HCT116 (cell line): ENCODE measurements around the gene AXIN1. TPM values are rescaled to one million over a fixed set of nuclear protein-coding genes. Genes with fewer than 3 reads are reported as not detected.

ENCODE experiments used
- ATAC-seq: fragments of 200-7000 bp; cut with Tn5 transposase; 2 replicates; pipeline ENCODE4 v1.9.1; 2020; ENCODE audit warnings: mild to moderate bottlenecking, moderate library complexity
- BruUV-seq: library from RNA; stranded (reverse); fragments of 400-500 nt; replicated peaks from 2 replicates; lab custom pipeline; 2021; lab: Mats Ljungman, UMichigan
- CTCF ChIA-PET: fragments of 300-600 bp; sonication (Branson Sonifier 250); formaldehyde crosslinking; loops from one replicate; lab custom pipeline; 2021; ENCODE audit warnings: antibody characterized with exemption; lab: Charles Lee
- POLR2A ChIA-PET: fragments of 300-600, 350-600 bp; sonication (Branson Sonifier 250); formaldehyde crosslinking; loops from one replicate; lab custom pipeline; 2021; ENCODE audit warnings: antibody characterized with exemption; lab: Charles Lee
- RAD21 ChIA-PET, 2 experiments: fragments of 300-600 bp; sonication (Branson Sonifier 250); formaldehyde crosslinking; loops; one replicate each; lab custom pipeline; 2023; ENCODE audit warnings: low total read pairs in 2 of 2; ENCODE audit not compliant: uncharacterized antibody in 2 of 2, unreplicated experiment in 2 of 2, low non-redundant PET in 1 of 2; lab: Charles Lee
- DNase-seq: peaks from one replicate; pipeline ENCODE4 v3.0.0-alpha.2; 2010; ENCODE audit warnings: low read depth, low spot score
- H2AFZ ChIP-seq: fragments of 200-600 bp; shearing (Covaris generic), sonication (generic); 2 replicates; pipeline ENCODE4 v1.6.1; 2017; ENCODE audit warnings: low read depth, mixed run types, mixed read lengths, antibody characterized with exemption, low read length; ENCODE audit not compliant: poor library complexity, severe bottlenecking
- H3K27ac ChIP-seq: 2 replicates; pipeline ENCODE4 v1.5.1; 2012; ENCODE audit warnings: low read depth, low read length
- H3K27me3 ChIP-seq: fragments of 200-600 bp; sonication (generic); 2 replicates; pipeline ENCODE4 v1.6.1; 2016; ENCODE audit warnings: mixed run types, low read length, mixed read lengths; ENCODE audit not compliant: insufficient read depth
- H3K36me3 ChIP-seq, 2 experiments: fragments of 200-500 bp in 1 of 2; fragments of 200-600 bp in 1 of 2; sonication (Bioruptor generic) in 1 of 2; sonication (generic) in 1 of 2; 2 replicates each; pipeline versions ENCODE4 v1.5.1 to v1.6.1; 2014 to 2016; ENCODE audit warnings: low read length in 2 of 2, inconsistent platforms in 1 of 2, mixed read lengths in 1 of 2, mixed run types in 1 of 2; ENCODE audit not compliant: insufficient read depth in 2 of 2, control insufficient read depth in 1 of 2
- H3K4me1 ChIP-seq, 2 experiments: fragments of 200-600 bp in 1 of 2; sonication (generic) in 1 of 2; 2 replicates each; pipeline versions ENCODE4 v1.5.1 to v1.6.1; 2012 to 2017; ENCODE audit warnings: low read length in 2 of 2, inconsistent platforms in 1 of 2, mild to moderate bottlenecking in 1 of 2, mixed read lengths in 1 of 2, mixed run types in 1 of 2, moderate library complexity in 1 of 2; ENCODE audit not compliant: insufficient read depth in 2 of 2, control insufficient read depth in 1 of 2
- H3K4me2 ChIP-seq: fragments of 200-600 bp; sonication (generic); 2 replicates; pipeline ENCODE4 v1.6.1; 2017; ENCODE audit warnings: mixed run types, low read length, mixed read lengths
- H3K4me3 ChIP-seq, 2 experiments: fragments of 200-600 bp in 1 of 2; sonication (generic) in 1 of 2; replicated peaks in 1 of 2; 2 replicates each; pipeline ENCODE4 v1.5.1; 2011 to 2016; ENCODE audit warnings: low read length in 2 of 2, control low read depth in 1 of 2, low read depth in 1 of 2, mild to moderate bottlenecking in 1 of 2, mixed read lengths in 1 of 2, mixed run types in 1 of 2
- H3K79me2 ChIP-seq: fragments of 200-600 bp; sonication (generic); 2 replicates; pipeline ENCODE4 v1.6.1; 2017; ENCODE audit warnings: mild to moderate bottlenecking, mixed run types, low read length, moderate library complexity, mixed read lengths; ENCODE audit not compliant: insufficient read depth
- H3K9ac ChIP-seq: fragments of 200-600 bp; sonication (generic); 2 replicates; pipeline ENCODE4 v1.6.1; 2016; ENCODE audit warnings: low read length, mixed read lengths
- H3K9me2 ChIP-seq: fragments of 200-600 bp; sonication (generic), shearing (Covaris generic); 2 replicates; pipeline ENCODE4 v1.6.1; 2017; ENCODE audit warnings: mixed run types, mild to moderate bottlenecking, moderate library complexity; ENCODE audit not compliant: insufficient read depth
- H3K9me3 ChIP-seq, 2 experiments: fragments of 200-500 bp in 1 of 2; fragments of 200-600 bp in 1 of 2; sonication (Bioruptor generic) in 1 of 2; sonication (generic) in 1 of 2; 2 replicates each; pipeline ENCODE4 v1.6.1; 2014 to 2017; ENCODE audit warnings: low read length in 2 of 2, mixed read lengths in 2 of 2, inconsistent platforms in 1 of 2, low read depth in 1 of 2, mild to moderate bottlenecking in 1 of 2, mixed run types in 1 of 2, moderate library complexity in 1 of 2; ENCODE audit not compliant: control insufficient read depth in 1 of 2, insufficient read depth in 1 of 2
- H4K20me1 ChIP-seq: fragments of 200-600 bp; sonication (generic), shearing (Covaris generic); 2 replicates; pipeline ENCODE4 v1.6.1; 2017; ENCODE audit warnings: mixed run types, mild to moderate bottlenecking, moderate library complexity; ENCODE audit not compliant: insufficient read depth
- CBX3 ChIP-seq: IDR thresholded peaks from 2 replicates; pipeline ENCODE4 v1.6.1; 2012; ENCODE audit warnings: low read depth
- EGR1 ChIP-seq: IDR thresholded peaks from 2 replicates; pipeline ENCODE4 v1.6.1; 2012; ENCODE audit warnings: low read depth
- ELF1 ChIP-seq: IDR thresholded peaks from 2 replicates; pipeline ENCODE4 v1.6.1; 2012; ENCODE audit warnings: low read depth, borderline replicate concordance
- EZH2 ChIP-seq: fragments of 200-600 bp; sonication (generic); IDR thresholded peaks from 2 replicates; pipeline ENCODE4 v1.6.1; 2017; ENCODE audit warnings: antibody characterized with exemption, mixed run types
- EZH2phosphoT487 ChIP-seq: fragments of 200-600 bp; IDR thresholded peaks from 2 replicates; pipeline ENCODE4 v1.6.1; 2018; ENCODE audit warnings: antibody characterized with exemption, borderline replicate concordance
- FOSL1 ChIP-seq: IDR thresholded peaks from 2 replicates; pipeline ENCODE4 v1.6.1; 2012; ENCODE audit warnings: low read depth
- JUND ChIP-seq: IDR thresholded peaks from 2 replicates; pipeline ENCODE4 v1.6.1; 2012
- POLR2A ChIP-seq: IDR thresholded peaks from 2 replicates; pipeline ENCODE4 v1.7.0; 2011; ENCODE audit warnings: borderline replicate concordance; ENCODE audit not compliant: insufficient read depth, insufficient read length; ENCODE audit errors: extremely low read depth
- POLR2AphosphoS5 ChIP-seq: IDR thresholded peaks from 2 replicates; pipeline ENCODE4 v1.6.1; 2011; ENCODE audit warnings: mild to moderate bottlenecking, low read depth, low read length, moderate library complexity
- RAD21 ChIP-seq: IDR thresholded peaks from 2 replicates; pipeline ENCODE4 v1.6.1; 2012; ENCODE audit warnings: low read depth, mild to moderate bottlenecking
- SIN3A ChIP-seq: IDR thresholded peaks from 2 replicates; pipeline ENCODE4 v1.6.1; 2012; ENCODE audit warnings: low read depth
- SP1 ChIP-seq: IDR thresholded peaks from 2 replicates; pipeline ENCODE4 v1.6.1; 2012; ENCODE audit warnings: low read depth
- TCF7L2 ChIP-seq: IDR thresholded peaks from 2 replicates; pipeline ENCODE4 v1.7.0; 2011; ENCODE audit warnings: borderline replicate concordance, inconsistent platforms; ENCODE audit not compliant: insufficient read depth, insufficient read length; ENCODE audit errors: extremely low read depth
- YY1 ChIP-seq: IDR thresholded peaks from 2 replicates; pipeline ENCODE4 v1.6.1; 2011; ENCODE audit warnings: low read length, low read depth, moderate library complexity, mild to moderate bottlenecking; ENCODE audit not compliant: insufficient replicate concordance; ENCODE audit errors: extremely low read depth
- ZFX ChIP-seq: fragments of 450-650 bp; IDR thresholded peaks from 2 replicates; pipeline ENCODE4 v1.6.1; 2017
- ZNF274 ChIP-seq: fragments of 200-500 bp; sonication (Bioruptor generic); IDR thresholded peaks from 2 replicates; pipeline ENCODE4 v1.6.1; 2014; ENCODE audit warnings: mild to moderate bottlenecking, low read depth, low read length, inconsistent platforms
- intact Hi-C: fragments of 100-400 bp; cut with micrococcal nuclease; formaldehyde crosslinking; loops from 2 replicates; pipeline ENCODE4 v1.10.0; 2022
- total RNA-seq: library from RNA; stranded (reverse); gene quantifications from one replicate; pipeline ENCODE4 v1.2.1, GENCODE V29; 2021; ENCODE audit not compliant: unreplicated experiment
- TF ChIP-seq, protein P1 (sequence below): IDR thresholded peaks from 2 replicates; pipeline ENCODE4 v1.6.1; 2011; ENCODE audit warnings: mild to moderate bottlenecking, low read length, moderate library complexity; ENCODE audit not compliant: insufficient replicate concordance; ENCODE audit errors: extremely low read depth
- TF ChIP-seq, protein P2 (sequence below): IDR thresholded peaks from 2 replicates; pipeline ENCODE4 v1.6.1; 2012
- TF ChIP-seq, protein P3 (sequence below): IDR thresholded peaks from 2 replicates; pipeline ENCODE4 v1.6.1; 2012
- TF ChIP-seq, protein P4 (sequence below): IDR thresholded peaks from 2 replicates; pipeline ENCODE4 v1.6.1; 2012; ENCODE audit warnings: low read depth

AXIN1 gene
- total RNA-seq, 1 experiment from 2014 or later: 20.2 TPM

DNA sequence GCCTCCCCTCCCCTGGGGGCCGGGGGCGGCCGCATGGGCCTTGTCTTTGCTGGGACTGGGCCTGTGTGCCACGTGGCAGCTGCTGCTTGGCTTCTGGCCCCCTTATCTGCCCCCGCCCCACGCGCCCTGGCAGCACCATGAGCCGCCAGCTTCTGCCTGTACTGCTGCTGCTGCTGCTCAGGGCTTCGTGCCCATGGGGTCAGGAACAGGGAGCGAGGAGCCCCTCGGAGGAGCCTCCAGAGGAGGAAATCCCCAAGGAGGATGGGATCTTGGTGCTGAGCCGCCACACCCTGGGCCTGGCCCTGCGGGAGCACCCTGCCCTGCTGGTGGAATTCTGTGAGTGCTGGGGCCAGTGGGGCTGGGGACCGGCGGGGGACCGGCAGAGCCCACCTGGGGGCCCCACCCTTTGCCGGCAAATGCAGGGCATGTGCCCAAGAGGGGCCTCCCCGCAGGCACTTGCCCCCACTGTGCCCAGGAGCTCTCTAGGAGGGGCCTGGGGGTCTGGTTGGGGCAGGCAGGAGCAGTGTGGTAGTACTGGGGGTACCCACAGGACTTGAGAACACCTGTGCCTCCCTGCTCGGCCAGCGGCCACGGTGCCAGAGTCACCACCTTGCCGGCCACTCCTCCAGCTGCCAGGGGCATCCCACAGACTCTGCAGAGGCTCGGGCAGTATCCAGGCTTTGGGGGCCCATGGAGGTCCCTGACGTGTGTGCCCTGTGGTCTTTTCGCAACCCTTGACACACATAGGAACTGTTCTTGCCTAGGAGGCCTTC, 69.3 kb downstream of the AXIN1 start, which contains the start of gene PDIA2 (continued):
- TF ChIP-seq EZH2 (no peak), YY1 (no peak)

DNA sequence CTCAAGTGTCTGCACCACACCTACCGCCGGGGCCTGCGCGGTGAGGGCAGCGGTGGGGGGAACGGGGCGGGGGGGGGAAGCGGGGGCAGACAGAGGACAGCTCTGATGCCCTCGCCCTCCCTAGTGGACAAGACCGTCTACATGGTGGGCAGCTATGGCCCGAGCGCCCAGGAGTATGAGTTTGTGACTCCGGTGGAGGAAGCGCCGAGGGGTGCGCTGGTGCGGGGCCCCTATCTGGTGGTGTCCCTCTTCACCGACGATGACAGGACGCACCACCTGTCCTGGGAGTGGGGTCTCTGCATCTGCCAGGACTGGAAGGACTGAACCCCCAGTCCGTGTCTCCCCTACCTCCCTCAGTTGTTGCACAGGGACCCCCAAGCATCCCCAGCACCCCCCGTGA, 70.0 kb downstream of the AXIN1 start:
- no TSS peak for BruUV-seq
- CTCF ChIA-PET: no interaction called here

More for the DNA sequence above, 70.0 kb downstream of the AXIN1 start:
- Histone ChIP-seq H3K27me3 (no peaks in the 10 kb centered on the region), H3K36me3 (no peaks in the 10 kb centered on the region), H3K4me3 (no peak overlapping the region), H4K20me1 (no peaks in the 10 kb centered on the region), H3K9me2 (no peaks in the 10 kb centered on the region), H3K4me2 (no peak overlapping the region), H3K4me1 (no peaks in the 10 kb centered on the region), H3K9ac (no peak overlapping the region), H3K27ac (no peak overlapping the region), H3K9me3 (no peaks in the 10 kb centered on the region), H2AFZ (no peak overlapping the region), H3K79me2 (no peaks in the 10 kb centered on the region)
- ChIA-PET RAD21 (no interaction called here), POLR2A (no interaction called here)
- DNase-seq (no peak), ATAC-seq (no peak)
- TF ChIP-seq ZNF274 (no peak), JUND (no peak), ZFX (no peak), SIN3A (no peak), RAD21 (no peak), ELF1 (no peak), TCF7L2 (no peak), CBX3 (no peak), SP1 (no peak), EZH2phosphoT487 (no peak), POLR2A (no peak), POLR2AphosphoS5 (no peak), FOSL1 (no peak), EZH2 (no peak), EGR1 (no peak), YY1 (no peak)
- TF ChIP-seq, protein P1, sequence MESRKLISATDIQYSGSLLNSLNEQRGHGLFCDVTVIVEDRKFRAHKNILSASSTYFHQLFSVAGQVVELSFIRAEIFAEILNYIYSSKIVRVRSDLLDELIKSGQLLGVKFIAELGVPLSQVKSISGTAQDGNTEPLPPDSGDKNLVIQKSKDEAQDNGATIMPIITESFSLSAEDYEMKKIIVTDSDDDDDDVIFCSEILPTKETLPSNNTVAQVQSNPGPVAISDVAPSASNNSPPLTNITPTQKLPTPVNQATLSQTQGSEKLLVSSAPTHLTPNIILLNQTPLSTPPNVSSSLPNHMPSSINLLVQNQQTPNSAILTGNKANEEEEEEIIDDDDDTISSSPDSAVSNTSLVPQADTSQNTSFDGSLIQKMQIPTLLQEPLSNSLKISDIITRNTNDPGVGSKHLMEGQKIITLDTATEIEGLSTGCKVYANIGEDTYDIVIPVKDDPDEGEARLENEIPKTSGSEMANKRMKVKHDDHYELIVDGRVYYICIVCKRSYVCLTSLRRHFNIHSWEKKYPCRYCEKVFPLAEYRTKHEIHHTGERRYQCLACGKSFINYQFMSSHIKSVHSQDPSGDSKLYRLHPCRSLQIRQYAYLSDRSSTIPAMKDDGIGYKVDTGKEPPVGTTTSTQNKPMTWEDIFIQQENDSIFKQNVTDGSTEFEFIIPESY: no peak
- TF ChIP-seq, protein P2, sequence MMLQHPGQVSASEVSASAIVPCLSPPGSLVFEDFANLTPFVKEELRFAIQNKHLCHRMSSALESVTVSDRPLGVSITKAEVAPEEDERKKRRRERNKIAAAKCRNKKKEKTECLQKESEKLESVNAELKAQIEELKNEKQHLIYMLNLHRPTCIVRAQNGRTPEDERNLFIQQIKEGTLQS: no peak
- TF ChIP-seq, protein P3, sequence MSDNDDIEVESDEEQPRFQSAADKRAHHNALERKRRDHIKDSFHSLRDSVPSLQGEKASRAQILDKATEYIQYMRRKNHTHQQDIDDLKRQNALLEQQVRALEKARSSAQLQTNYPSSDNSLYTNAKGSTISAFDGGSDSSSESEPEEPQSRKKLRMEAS: no peak
- TF ChIP-seq, protein P4, sequence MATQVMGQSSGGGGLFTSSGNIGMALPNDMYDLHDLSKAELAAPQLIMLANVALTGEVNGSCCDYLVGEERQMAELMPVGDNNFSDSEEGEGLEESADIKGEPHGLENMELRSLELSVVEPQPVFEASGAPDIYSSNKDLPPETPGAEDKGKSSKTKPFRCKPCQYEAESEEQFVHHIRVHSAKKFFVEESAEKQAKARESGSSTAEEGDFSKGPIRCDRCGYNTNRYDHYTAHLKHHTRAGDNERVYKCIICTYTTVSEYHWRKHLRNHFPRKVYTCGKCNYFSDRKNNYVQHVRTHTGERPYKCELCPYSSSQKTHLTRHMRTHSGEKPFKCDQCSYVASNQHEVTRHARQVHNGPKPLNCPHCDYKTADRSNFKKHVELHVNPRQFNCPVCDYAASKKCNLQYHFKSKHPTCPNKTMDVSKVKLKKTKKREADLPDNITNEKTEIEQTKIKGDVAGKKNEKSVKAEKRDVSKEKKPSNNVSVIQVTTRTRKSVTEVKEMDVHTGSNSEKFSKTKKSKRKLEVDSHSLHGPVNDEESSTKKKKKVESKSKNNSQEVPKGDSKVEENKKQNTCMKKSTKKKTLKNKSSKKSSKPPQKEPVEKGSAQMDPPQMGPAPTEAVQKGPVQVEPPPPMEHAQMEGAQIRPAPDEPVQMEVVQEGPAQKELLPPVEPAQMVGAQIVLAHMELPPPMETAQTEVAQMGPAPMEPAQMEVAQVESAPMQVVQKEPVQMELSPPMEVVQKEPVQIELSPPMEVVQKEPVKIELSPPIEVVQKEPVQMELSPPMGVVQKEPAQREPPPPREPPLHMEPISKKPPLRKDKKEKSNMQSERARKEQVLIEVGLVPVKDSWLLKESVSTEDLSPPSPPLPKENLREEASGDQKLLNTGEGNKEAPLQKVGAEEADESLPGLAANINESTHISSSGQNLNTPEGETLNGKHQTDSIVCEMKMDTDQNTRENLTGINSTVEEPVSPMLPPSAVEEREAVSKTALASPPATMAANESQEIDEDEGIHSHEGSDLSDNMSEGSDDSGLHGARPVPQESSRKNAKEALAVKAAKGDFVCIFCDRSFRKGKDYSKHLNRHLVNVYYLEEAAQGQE: no peak
- intact Hi-C loops: no loop called here
